ENCODE data around the gene ABHD16A. TPM values are rescaled to one million over a fixed set of nuclear protein-coding genes. Genes with fewer than 3 reads are reported as not detected.
A peak's percentile ranks its signal among the peaks of the same experiment; 100 is the strongest.

ABHD16A gene
- total and polyA plus RNA-seq, 2 of the 13 experiments (the other 11 are each of a cell fraction or from before 2014, with no cell fraction given): 43.5 to 45.4 TPM

- TF ChIP-seq STAG1 (CRISPR knock-in tag; IDR thresholded peaks at IDR 0.05) (peak; percentile 77), KAT8 (CRISPR knock-in tag; IDR thresholded peaks at IDR 0.05) (0 out of 2 replicates have a peak, but pooled peaks have one; percentile 26), TEAD3 (CRISPR knock-in tag; optimal IDR thresholded peaks at IDR 0.05; ENCODE audit: borderline replicate concordance) (peak; percentile 86), SKI (IDR thresholded peaks at IDR 0.05; ENCODE audit: partially characterized antibody) (peak; percentile 27), ZNF292 (CRISPR knock-in tag; IDR thresholded peaks at IDR 0.05; ENCODE audit: borderline replicate concordance, low read depth) (peak; percentile 64; the same call in 1 of the 2 replicates), ZNF713 (CRISPR knock-in tag; IDR thresholded peaks at IDR 0.05) (no peak), ZNF607 (CRISPR knock-in tag; IDR thresholded peaks at IDR 0.05; ENCODE audit: borderline replicate concordance) (no peak), ZMYM3 (CRISPR knock-in tag; IDR thresholded peaks at IDR 0.05) (peak; percentile 29; the same call in 1 of the 2 replicates), CEBPG (CRISPR knock-in tag; IDR thresholded peaks at IDR 0.05) (peak; percentile 37; the same call in 1 of the 2 replicates), BORCS8-MEF2B (CRISPR knock-in tag; IDR thresholded peaks at IDR 0.05) (0 out of 2 replicates have a peak, but pooled peaks have one; percentile 25), SSRP1 (CRISPR knock-in tag; IDR thresholded peaks at IDR 0.05) (no peak), ZSCAN31 (CRISPR knock-in tag; IDR thresholded peaks at IDR 0.05; ENCODE audit: low read depth) (no peak), PRDM10 (CRISPR knock-in tag; IDR thresholded peaks at IDR 0.05; ENCODE audit: low read depth) (peak; percentile 50; the same call in 1 of the 2 replicates), TFDP1 (CRISPR knock-in tag; IDR thresholded peaks at IDR 0.05; ENCODE audit: borderline replicate concordance) (peak; percentile 37; the same call in 1 of the 2 replicates)
- TF ChIP-seq, protein P1, sequence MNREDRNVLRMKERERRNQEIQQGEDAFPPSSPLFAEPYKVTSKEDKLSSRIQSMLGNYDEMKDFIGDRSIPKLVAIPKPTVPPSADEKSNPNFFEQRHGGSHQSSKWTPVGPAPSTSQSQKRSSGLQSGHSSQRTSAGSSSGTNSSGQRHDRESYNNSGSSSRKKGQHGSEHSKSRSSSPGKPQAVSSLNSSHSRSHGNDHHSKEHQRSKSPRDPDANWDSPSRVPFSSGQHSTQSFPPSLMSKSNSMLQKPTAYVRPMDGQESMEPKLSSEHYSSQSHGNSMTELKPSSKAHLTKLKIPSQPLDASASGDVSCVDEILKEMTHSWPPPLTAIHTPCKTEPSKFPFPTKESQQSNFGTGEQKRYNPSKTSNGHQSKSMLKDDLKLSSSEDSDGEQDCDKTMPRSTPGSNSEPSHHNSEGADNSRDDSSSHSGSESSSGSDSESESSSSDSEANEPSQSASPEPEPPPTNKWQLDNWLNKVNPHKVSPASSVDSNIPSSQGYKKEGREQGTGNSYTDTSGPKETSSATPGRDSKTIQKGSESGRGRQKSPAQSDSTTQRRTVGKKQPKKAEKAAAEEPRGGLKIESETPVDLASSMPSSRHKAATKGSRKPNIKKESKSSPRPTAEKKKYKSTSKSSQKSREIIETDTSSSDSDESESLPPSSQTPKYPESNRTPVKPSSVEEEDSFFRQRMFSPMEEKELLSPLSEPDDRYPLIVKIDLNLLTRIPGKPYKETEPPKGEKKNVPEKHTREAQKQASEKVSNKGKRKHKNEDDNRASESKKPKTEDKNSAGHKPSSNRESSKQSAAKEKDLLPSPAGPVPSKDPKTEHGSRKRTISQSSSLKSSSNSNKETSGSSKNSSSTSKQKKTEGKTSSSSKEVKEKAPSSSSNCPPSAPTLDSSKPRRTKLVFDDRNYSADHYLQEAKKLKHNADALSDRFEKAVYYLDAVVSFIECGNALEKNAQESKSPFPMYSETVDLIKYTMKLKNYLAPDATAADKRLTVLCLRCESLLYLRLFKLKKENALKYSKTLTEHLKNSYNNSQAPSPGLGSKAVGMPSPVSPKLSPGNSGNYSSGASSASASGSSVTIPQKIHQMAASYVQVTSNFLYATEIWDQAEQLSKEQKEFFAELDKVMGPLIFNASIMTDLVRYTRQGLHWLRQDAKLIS (CRISPR knock-in tag; IDR thresholded peaks at IDR 0.05): no peak
- TF ChIP-seq, protein P2, sequence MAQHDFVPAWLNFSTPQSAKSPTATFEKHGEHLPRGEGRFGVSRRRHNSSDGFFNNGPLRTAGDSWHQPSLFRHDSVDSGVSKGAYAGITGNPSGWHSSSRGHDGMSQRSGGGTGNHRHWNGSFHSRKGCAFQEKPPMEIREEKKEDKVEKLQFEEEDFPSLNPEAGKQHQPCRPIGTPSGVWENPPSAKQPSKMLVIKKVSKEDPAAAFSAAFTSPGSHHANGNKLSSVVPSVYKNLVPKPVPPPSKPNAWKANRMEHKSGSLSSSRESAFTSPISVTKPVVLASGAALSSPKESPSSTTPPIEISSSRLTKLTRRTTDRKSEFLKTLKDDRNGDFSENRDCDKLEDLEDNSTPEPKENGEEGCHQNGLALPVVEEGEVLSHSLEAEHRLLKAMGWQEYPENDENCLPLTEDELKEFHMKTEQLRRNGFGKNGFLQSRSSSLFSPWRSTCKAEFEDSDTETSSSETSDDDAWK (CRISPR knock-in tag; IDR thresholded peaks at IDR 0.05): no peak
- TF ChIP-seq, protein P3, sequence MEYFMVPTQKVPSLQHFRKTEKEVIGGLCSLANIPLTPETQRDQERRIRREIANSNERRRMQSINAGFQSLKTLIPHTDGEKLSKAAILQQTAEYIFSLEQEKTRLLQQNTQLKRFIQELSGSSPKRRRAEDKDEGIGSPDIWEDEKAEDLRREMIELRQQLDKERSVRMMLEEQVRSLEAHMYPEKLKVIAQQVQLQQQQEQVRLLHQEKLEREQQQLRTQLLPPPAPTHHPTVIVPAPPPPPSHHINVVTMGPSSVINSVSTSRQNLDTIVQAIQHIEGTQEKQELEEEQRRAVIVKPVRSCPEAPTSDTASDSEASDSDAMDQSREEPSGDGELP (IDR thresholded peaks at IDR 0.05; ENCODE audit: borderline replicate concordance, low read depth): 0 out of 2 replicates have a peak, but pooled peaks have one; percentile 16
Measured at GRCh38 chr6:31717499-31718222, 14.5 kb upstream of the ABHD16A start (continued).
